Brain microvascular endothelial cell (primary cell): ENCODE results near the gene CRYBG3.
A peak's percentile ranks its signal among the peaks of the same experiment; 100 is the strongest.

Source experiments
- DNase-seq: peaks from one replicate; pipeline ENCODE4 v3.0.0-alpha.2; 2020
- H3K27ac ChIP-seq: fragments of 250-450 bp; sonication (Bioruptor Pico); 2 replicates; pipeline ENCODE4 v1.5.1; 2020; ENCODE audit warnings: mild to moderate bottlenecking, moderate library complexity
- H3K27me3 ChIP-seq: fragments of 250-450 bp; sonication (Bioruptor Pico); replicated peaks from 2 replicates; pipeline ENCODE4 v1.5.1; 2020; ENCODE audit warnings: mild to moderate bottlenecking
- H3K36me3 ChIP-seq: fragments of 250-450 bp; sonication (Bioruptor Pico); replicated peaks from 2 replicates; pipeline ENCODE4 v1.5.1; 2020; ENCODE audit warnings: mild to moderate bottlenecking
- H3K4me3 ChIP-seq: 2 replicates; pipeline ENCODE4 v1.5.1; 2011; ENCODE audit warnings: low read depth, mild to moderate bottlenecking, control low read depth, low read length, moderate library complexity
- CTCF ChIP-seq: IDR thresholded peaks from 2 replicates; pipeline ENCODE4 v1.5.1; 2011; ENCODE audit warnings: low read depth, mild to moderate bottlenecking, moderate library complexity, low read length, control low read depth, inconsistent platforms; ENCODE audit errors: missing control alignments
- in situ Hi-C: cut with HindIII; loops from 2 replicates; pipeline ENCODE4 v1.10.0; 2017; ENCODE audit warnings: low sequenced_read_pairs, low pct_ligation_motif_present

CRYBG3 gene

GRCh38 chr3:97862582-97862981 lies 40.8 kb downstream of the CRYBG3 start:
- Histone ChIP-seq H3K36me3 (no peaks in the 10 kb centered on the region), H3K27me3 (no peaks in the 10 kb centered on the region), H3K4me3 (no peak overlapping the region), H3K27ac (no peak overlapping the region)
- TF ChIP-seq CTCF: no peak
- no peak for DNase-seq
- in situ Hi-C loops: no loop called here

GRCh38 chr3:97863031-97863430 lies 41.2 kb downstream of the CRYBG3 start:
- no peaks in the 10 kb centered on the region for H3K36me3 ChIP-seq
- H3K27ac ChIP-seq: no peak overlapping the region
- no peaks in the 10 kb centered on the region for H3K27me3 ChIP-seq
- no peak overlapping the region for H3K4me3 ChIP-seq
- DNase-seq: no peak
- in situ Hi-C loops: no loop called here
- TF ChIP-seq CTCF: no peak

- Histone ChIP-seq H3K36me3 (no peaks in the 10 kb centered on the region), H3K4me3 (no peak overlapping the region), H3K27ac (no peak overlapping the region), H3K27me3 (no peaks in the 10 kb centered on the region)
- no peak for TF ChIP-seq CTCF
- no peak for DNase-seq
- in situ Hi-C loops: no loop called here
Observed at GRCh38 chr3:97863775-97864174, 42.0 kb downstream of the CRYBG3 start.

- no peak for DNase-seq
- TF ChIP-seq CTCF: no peak
- in situ Hi-C loops: no loop called here
- Histone ChIP-seq H3K27me3 (no peaks in the 10 kb centered on the region), H3K36me3 (no peaks in the 10 kb centered on the region), H3K27ac (peak overlapping the region; percentile 86), H3K4me3 (no peak overlapping the region)
Observed at GRCh38 chr3:97871186-97871585, 49.4 kb downstream of the CRYBG3 start.

GRCh38 chr3:97871801-97872524 lies 50.2 kb downstream of the CRYBG3 start:
- peak overlapping the region; percentile 1 for H3K4me3 ChIP-seq
- in situ Hi-C loops: no loop called here
- peak; percentile 91 for DNase-seq
- H3K36me3 ChIP-seq: no peaks in the 10 kb centered on the region
- H3K27me3 ChIP-seq: no peaks in the 10 kb centered on the region
- no peak for TF ChIP-seq CTCF
- H3K27ac ChIP-seq: peak overlapping the region; percentile 86

GRCh38 chr3:97872525-97873042 lies 50.8 kb downstream of the CRYBG3 start:
- DNase-seq: no peak
- peak overlapping the region; percentile 86 for H3K27ac ChIP-seq
- H3K36me3 ChIP-seq: no peaks in the 10 kb centered on the region
- H3K27me3 ChIP-seq: no peaks in the 10 kb centered on the region
- H3K4me3 ChIP-seq: no peak overlapping the region
- in situ Hi-C loops: no loop called here
- TF ChIP-seq CTCF: no peak
